Esophagus muscularis mucosa (tissue), 4 donors: ENCODE measurements around the gene SMIM7. TPM values are rescaled to one million over a fixed set of nuclear protein-coding genes. Genes with fewer than 3 reads are reported as not detected.

Experiments
- DNase-seq: peaks from one replicate; pipeline ENCODE4 v3.0.0-alpha.2; 2017; ENCODE audit errors: extremely low spot score
- H3K27ac ChIP-seq, 4 donors: fragments of 200-600 bp; sonication (generic); replicated peaks in 1 of 4; 1 replicate in 3 of 4; 2 replicates in 1 of 4; pipeline ENCODE4 v1.5.1; 2016 to 2019; ENCODE audit warnings: mild to moderate bottlenecking in 1 of 4
- H3K27me3 ChIP-seq, 4 donors: fragments of 200-600 bp; sonication (generic); one replicate each; pipeline versions ENCODE4 v1.5.1 to v1.6.0; 2016 to 2019
- H3K36me3 ChIP-seq, 4 donors: fragments of 200-600 bp; sonication (generic); one replicate each; pipeline ENCODE4 v1.5.1; 2016 to 2019
- H3K4me1 ChIP-seq, 4 donors: fragments of 200-600 bp; sonication (generic); one replicate each; pipeline ENCODE4 v1.5.1; 2016 to 2019
- H3K4me3 ChIP-seq, 4 donors: fragments of 200-600 bp; sonication (generic); 1 replicate in 2 of 4; 2 replicates in 2 of 4; pipeline ENCODE4 v1.5.1; 2016 to 2019; ENCODE audit warnings: mild to moderate bottlenecking in 4 of 4, moderate library complexity in 1 of 4
- H3K9me3 ChIP-seq, 4 donors: fragments of 200-600 bp; sonication (generic); 1 replicate in 3 of 4; 2 replicates in 1 of 4; pipeline ENCODE4 v1.5.1; 2016 to 2019
- CTCF ChIP-seq, 3 experiments: fragments of 200-600 bp in 2 of 3; fragments of 450-650 bp in 1 of 3; sonication (generic) in 2 of 3; IDR thresholded peaks; one replicate each; pipeline ENCODE4 v1.5.1; 2017 to 2019; ENCODE audit warnings: antibody characterized with exemption in 3 of 3, mild to moderate bottlenecking in 2 of 3, moderate library complexity in 1 of 3
- EP300 ChIP-seq: sonication (generic); formaldehyde crosslinking; IDR thresholded peaks from one replicate; pipeline ENCODE4 v1.6.1; 2017; ENCODE audit warnings: antibody characterized with exemption
- POLR2A ChIP-seq: fragments of 450-650 bp; IDR thresholded peaks from one replicate; pipeline ENCODE4 v1.6.1; 2017; ENCODE audit warnings: antibody characterized with exemption, moderate library complexity, mild to moderate bottlenecking, low read depth
- POLR2AphosphoS5 ChIP-seq, 2 donors: sonication (generic); formaldehyde crosslinking; IDR thresholded peaks; one replicate each; pipeline ENCODE4 v1.6.1; 2017; ENCODE audit warnings: antibody characterized with exemption in 2 of 2
- WGBS: methylation state at CpG from one replicate; pipeline ENCODE4 v1.1.5; 2018; 5-methylcytosine and 5-hydroxymethylcytosine counted together
- intact Hi-C: fragments of 100-400 bp; cut with DNase I; formaldehyde crosslinking; loops from one replicate; pipeline ENCODE4 v1.15.1; 2023
- total RNA-seq, 4 donors: library from RNA; depleted of rRNA; stranded (reverse); fragments of >200 nt; gene quantifications; one replicate each; pipeline versions ENCODE4 v1.1.0 to v1.2.1, GENCODE V29; 2016

SMIM7 gene
- 10 to 100 TPM; 58.5 to 85.0 (median 69.8) TPM for total RNA-seq

- WGBS = under 1% methylated on average over 23 of the region's 60 CpGs
- Histone ChIP-seq H3K4me1 (peaks cover 29 to 74% (median 54%) of the 10 kb centered on the region in 4 donors), H3K27ac (peak within 1 kb of the TSS; percentile 85 to 94 (median 90)), H3K27me3 (no peaks in the 10 kb centered on the region), H3K4me3 (peak within 1 kb of the TSS; percentile 71 to 84 (median 74)), H3K9me3 (no peaks in the 10 kb centered on the region), H3K36me3 (peaks cover 27 to 36% (median 31%) of the 10 kb centered on the region in 4 donors)
- peak in 2 of 3 experiments; percentile 14 to 33 for TF ChIP-seq CTCF (IDR thresholded peaks at IDR 0.05)
- peak; percentile 74 for TF ChIP-seq POLR2A
- TF ChIP-seq POLR2AphosphoS5 (IDR thresholded peaks at IDR 0.05) = peak; percentile 93 to 98
- TF ChIP-seq EP300 = no peak
- intact Hi-C loops = no loop called here
- peak; percentile 99 for DNase-seq
These were observed at the start of gene SMIM7 for GRCh38 chr19:16659832-16660708. TSS of gene SMIM7 (minus strand) at chr19:16660144. CDS start at chr19:16660110, 34 bp downstream.

- no peak for TF ChIP-seq CTCF (IDR thresholded peaks at IDR 0.05)
- no peak for TF ChIP-seq POLR2A
- TF ChIP-seq POLR2AphosphoS5 (IDR thresholded peaks at IDR 0.05) = no peak
- no peak for TF ChIP-seq EP300
- Histone ChIP-seq H3K4me1 (peaks cover 4 to 11% (median 6%) of the 10 kb centered on the region in 4 donors), H3K4me3 (no peak overlapping the region), H3K27ac (no peak overlapping the region), H3K9me3 (no peaks in the 10 kb centered on the region), H3K27me3 (no peaks in the 10 kb centered on the region), H3K36me3 (no peaks in the 10 kb centered on the region)
- no peak for DNase-seq
- intact Hi-C loops = no loop called here
- WGBS = 85% methylated on average over 4 of the region's 4 CpGs
These were observed 43.7 kb upstream of the SMIM7 start for GRCh38 chr19:16703677-16704076.

GRCh38 chr19:16702123-16702522 lies 42.2 kb upstream of the SMIM7 start:
- intact Hi-C loops = no loop called here
- peak; percentile 93 for DNase-seq
- Histone ChIP-seq H3K36me3 (no peaks in the 10 kb centered on the region), H3K4me1 (peaks cover 4 to 11% (median 6%) of the 10 kb centered on the region in 4 donors), H3K27ac (peak overlapping the region in 3 of 4 donors; percentile 14 to 51 (median 38)), H3K27me3 (no peaks in the 10 kb centered on the region), H3K4me3 (no peak overlapping the region), H3K9me3 (no peaks in the 10 kb centered on the region)
- 45% methylated on average over 6 of the region's 6 CpGs for WGBS
- TF ChIP-seq POLR2AphosphoS5 (IDR thresholded peaks at IDR 0.05) (peak; percentile 23 to 70), EP300 (no peak)

GRCh38 chr19:16698914-16699313 lies 39.0 kb upstream of the SMIM7 start:
- Histone ChIP-seq H3K4me1 (peaks cover 4 to 11% (median 6%) of the 10 kb centered on the region in 4 donors), H3K27ac (peak overlapping the region in 1 of 4 donors; percentile 64), H3K4me3 (no peak overlapping the region), H3K36me3 (no peaks in the 10 kb centered on the region), H3K27me3 (no peaks in the 10 kb centered on the region), H3K9me3 (no peaks in the 10 kb centered on the region)
- peak; percentile 93 for DNase-seq
- TF ChIP-seq POLR2A (no peak), POLR2AphosphoS5 (IDR thresholded peaks at IDR 0.05) (peak; percentile 22 to 48), CTCF (IDR thresholded peaks at IDR 0.05) (no peak), EP300 (no peak)
- WGBS = 57% methylated on average over 5 of the region's 5 CpGs
- intact Hi-C loops = no loop called here

- intact Hi-C loops = no loop called here
- H3K9me3 ChIP-seq = peaks cover 0 to 8% (median 2%) of the 10 kb centered on the region in 4 donors
- no peak overlapping the region for H3K4me3 ChIP-seq
- no peaks in the 10 kb centered on the region for H3K27me3 ChIP-seq
- H3K36me3 ChIP-seq = peaks cover 0 to 4% (median under 1%) of the 10 kb centered on the region in 4 donors
- 95% methylated on average over 12 of the region's 12 CpGs for WGBS
- TF ChIP-seq CTCF (IDR thresholded peaks at IDR 0.05) = no peak
- TF ChIP-seq EP300 = no peak
- no peak for TF ChIP-seq POLR2A
- TF ChIP-seq POLR2AphosphoS5 (IDR thresholded peaks at IDR 0.05) = no peak
- no peak for DNase-seq
- no peak overlapping the region for H3K27ac ChIP-seq
- H3K4me1 ChIP-seq = no peaks in the 10 kb centered on the region
These were observed 28.1 kb upstream of the SMIM7 start for GRCh38 chr19:16688084-16688483.
